SW480 (cell line): Measurements from ENCODE around the gene SDK1.

Experiments used
- DNase-seq: peaks from one replicate; pipeline ENCODE4 v3.0.0-alpha.2; 2016; ENCODE audit warnings: low spot score

The SDK1 gene, protein sequence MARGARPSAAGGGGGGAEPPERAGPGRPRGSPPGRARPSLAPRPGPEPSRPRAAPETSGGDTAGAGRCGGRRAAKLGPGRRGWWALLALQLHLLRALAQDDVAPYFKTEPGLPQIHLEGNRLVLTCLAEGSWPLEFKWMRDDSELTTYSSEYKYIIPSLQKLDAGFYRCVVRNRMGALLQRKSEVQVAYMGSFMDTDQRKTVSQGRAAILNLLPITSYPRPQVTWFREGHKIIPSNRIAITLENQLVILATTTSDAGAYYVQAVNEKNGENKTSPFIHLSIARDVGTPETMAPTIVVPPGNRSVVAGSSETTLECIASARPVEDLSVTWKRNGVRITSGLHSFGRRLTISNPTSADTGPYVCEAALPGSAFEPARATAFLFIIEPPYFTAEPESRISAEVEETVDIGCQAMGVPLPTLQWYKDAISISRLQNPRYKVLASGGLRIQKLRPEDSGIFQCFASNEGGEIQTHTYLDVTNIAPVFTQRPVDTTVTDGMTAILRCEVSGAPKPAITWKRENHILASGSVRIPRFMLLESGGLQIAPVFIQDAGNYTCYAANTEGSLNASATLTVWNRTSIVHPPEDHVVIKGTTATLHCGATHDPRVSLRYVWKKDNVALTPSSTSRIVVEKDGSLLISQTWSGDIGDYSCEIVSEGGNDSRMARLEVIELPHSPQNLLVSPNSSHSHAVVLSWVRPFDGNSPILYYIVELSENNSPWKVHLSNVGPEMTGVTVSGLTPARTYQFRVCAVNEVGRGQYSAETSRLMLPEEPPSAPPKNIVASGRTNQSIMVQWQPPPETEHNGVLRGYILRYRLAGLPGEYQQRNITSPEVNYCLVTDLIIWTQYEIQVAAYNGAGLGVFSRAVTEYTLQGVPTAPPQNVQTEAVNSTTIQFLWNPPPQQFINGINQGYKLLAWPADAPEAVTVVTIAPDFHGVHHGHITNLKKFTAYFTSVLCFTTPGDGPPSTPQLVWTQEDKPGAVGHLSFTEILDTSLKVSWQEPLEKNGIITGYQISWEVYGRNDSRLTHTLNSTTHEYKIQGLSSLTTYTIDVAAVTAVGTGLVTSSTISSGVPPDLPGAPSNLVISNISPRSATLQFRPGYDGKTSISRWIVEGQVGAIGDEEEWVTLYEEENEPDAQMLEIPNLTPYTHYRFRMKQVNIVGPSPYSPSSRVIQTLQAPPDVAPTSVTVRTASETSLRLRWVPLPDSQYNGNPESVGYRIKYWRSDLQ (N-terminal part only)

DNA sequence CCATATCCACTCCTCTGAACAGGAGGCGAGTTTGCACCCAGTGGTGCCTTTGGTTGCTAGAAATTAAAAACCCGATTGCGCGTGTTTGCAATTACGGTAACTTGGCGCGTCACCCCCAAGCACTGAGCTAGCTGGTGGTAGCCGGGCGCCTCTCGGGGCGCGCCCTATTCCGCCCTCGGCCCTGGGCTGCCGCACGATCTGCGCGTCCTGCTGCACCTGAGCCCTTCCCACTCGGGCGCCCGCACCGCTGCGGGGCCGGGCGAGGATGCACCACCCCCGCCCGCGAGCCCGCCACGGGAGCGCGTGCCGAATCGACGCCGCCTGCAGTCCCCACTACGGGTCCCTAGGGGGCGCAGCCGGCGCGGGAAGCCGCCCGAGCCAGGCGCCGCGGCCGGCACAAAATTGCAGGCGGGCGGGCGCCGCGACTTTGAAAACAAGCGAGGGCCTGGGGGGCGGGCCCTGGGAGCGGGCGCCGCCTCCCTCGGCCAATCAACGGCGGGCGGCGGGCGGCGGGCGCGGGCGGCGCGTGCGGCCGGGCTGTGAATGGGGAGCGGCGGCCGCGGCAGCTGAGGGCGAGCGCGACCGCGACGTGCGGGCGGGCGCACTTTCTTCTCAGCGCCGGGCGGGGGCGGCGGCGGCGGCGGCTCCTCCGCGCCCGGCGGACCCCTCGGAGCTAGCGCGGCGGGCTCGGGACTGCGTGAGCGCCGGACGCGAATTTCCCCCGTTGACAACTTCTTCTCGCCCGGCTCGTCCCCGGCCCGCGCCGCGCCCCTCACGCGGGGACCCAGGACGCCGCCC lies at the start of gene SDK1:
Gene SDK1 (plus strand): TSS at position 602 of the 798 bp plus-strand sequence. CDS start 335 bp downstream, outside the sequence.
- DNase-seq, result peak; percentile 93

DNA sequence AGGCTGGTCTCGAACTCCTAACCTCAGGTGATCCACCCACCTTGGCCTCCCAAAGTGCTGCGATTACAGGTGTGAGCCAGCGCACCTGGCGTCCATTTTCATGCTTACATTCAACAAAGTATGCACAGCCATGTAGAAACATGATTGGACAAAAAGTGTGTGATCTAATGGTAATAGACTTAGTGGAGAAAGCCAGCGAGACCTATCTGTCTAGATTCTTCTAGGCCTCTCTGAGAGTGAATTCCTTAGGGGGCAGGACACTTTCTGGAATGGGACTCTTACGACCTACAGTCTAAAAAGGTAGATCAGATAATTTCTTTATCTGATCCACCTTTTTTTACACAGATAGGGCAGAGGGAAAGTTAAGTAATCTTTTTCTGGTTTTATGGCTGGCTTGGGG lies 46.3 kb upstream of the SDK1 start:
- no peak for DNase-seq

DNA sequence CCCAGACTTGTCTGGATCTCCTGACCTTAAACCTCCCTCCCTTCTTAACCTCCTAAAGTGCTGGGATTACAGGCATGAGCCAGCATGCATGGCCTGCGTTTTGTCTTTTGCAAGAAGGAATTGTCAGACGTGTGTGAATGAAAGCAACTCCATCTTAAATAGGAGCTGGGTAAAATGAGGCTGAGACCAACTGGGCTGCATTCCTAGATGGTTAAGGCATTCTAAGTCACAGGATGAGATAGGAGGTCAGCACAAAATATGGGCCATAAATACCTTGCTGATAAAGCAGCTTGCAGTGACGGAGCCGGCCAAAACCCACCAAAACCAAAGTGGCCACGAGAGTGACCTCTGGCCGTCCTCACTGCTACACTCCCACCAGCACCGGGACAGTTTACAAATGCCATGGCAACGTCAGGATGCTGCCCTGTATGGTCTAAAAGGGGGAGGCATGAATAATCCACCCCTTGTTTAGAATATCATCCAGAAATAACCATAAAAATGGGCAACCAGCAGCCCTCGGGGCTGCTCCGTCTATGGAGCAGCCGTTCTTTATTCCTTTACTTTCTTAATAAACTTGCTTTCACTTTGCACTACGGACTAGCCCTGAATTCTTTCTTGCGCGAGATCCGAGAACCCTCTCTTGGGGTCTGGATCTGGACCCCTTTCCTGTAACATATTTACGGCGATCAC lies 41.2 kb upstream of the SDK1 start:
- DNase-seq, result no peak

DNA sequence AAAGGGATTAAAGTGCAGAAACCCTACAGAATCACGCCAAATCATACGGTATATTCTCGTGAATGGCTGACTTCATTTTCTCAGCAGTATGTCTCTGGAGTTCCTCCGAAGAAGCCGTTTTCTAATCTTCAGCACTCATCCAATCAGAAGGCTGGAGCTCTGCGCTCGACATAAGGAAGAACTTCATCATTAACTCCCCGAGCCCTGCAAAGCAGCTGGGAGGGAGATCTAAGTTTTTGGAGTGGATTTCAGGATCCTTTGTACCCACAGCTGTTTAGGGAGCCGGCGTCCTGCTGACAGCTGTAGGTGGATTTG lies 40.7 kb upstream of the SDK1 start:
- DNase-seq, result no peak

DNA sequence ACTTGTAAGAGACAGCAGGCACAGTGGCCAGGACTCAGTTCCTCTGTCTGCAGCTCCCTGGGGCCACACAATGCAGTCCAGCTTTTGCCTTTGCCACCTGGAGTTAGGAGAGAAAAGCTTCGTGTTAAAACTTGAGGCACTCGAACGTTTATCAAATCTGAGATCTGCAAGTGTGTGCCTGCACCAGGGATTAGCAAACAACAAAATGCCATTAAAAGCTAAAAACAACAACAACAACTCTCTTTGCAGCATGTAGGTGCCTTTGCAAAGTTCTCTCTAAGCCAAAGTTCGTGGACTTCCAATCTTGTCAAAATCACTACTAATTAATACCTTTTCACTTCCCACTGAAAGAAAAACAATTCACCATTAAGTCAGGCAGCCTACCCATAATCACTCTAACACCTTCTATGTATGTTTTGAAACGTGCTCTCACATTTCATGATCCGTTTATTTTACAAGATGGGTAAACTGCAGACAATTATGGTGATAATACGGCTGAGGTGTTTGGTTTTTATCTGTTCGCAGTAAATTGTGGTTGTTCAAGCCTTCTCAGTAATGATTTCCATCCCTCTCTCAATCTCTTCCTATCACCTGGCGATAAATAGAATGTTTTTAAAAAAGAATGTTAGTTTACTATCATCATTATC lies 36.2 kb upstream of the SDK1 start:
- DNase-seq, result no peak

DNA sequence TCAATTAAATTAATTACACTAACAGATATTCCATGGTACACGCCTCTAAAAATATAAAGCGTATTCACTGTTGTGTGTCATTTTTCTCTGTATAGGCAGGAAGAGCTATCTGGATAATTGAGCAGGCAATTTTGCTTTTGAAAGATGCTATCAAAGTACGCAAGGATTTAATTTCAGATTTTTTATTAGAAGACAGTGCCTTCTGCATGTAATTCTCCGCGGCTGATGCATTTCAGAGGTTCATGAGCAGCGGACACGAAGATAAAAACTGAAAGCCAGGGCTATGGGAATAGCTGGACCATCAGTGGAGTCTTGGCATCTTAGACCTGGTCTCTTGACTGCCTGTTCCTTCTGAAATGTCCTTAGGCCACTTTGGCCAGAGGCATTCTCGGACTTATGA lies 35.7 kb upstream of the SDK1 start:
- DNase-seq, result no peak

DNA sequence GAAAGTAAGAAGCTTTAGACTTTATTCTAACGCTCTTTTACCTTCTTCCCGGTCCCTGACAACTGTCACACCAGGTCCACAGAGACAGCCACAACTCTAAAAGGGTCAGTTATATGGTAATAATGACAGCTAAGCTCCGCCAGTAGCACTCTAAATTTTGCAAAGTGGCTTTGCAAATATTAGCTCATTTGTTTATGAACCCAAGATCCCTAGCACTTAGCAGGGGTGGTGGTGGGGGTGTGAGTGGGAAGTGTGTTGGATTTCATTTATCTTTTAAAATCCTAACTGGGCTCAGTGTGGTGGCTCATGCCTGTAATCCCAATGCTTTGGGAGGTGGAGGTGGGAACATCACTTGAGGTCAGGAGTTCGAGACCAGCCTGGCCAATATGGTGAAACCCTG lies 34.8 kb upstream of the SDK1 start:
- DNase-seq, result no peak

DNA sequence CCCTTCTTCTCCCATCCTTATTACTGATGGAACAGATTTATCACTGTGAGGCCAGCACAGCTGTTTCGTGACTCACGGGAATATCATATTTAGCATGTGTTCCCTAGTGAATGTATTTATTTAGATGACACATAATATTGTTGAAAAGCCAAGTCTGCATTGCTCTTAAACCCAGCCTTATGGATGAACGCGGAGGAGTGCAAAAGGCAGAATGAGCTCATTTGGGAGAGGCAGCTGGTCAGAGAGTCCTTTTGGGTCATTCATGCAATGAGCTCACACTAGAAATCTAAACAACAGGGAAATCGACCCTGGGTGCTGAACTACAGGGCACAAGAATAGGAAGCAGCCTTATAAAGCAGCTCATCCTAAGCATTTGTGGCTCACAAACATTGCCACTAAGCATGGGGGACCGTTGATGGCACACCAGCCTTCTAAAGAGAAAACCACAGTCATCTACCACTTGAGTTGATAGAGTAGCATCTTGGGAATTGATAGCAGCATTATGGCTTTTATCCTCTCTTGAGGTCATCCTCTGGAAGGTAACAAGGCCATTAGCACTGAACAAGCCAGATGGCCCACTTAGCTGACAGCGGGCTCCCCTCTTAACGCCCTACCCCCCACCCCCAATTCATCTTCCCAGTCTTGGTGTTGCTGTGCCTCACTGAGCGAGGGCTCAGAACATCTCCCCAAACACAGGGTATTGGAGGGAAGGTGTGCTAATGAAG lies 32.9 kb upstream of the SDK1 start:
- peak; percentile 35 for DNase-seq

DNA sequence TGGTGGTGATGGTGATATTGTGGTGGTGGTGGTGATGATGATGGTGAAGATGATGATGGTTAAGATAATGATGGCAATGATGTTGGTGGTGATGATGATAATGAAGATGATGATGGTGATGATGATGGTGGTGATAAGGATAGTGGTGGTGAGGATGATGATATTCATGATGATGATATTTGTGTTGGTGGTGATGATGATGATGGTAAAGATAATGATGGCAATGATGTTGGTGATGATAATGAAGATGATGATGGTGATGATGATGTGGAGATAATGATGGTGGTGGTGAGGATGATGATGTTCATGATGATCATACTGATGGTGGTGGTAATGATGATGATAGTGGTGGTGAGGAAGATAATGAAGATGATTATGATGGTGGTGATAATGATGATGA lies 30.7 kb upstream of the SDK1 start:
- DNase-seq, result no peak

DNA sequence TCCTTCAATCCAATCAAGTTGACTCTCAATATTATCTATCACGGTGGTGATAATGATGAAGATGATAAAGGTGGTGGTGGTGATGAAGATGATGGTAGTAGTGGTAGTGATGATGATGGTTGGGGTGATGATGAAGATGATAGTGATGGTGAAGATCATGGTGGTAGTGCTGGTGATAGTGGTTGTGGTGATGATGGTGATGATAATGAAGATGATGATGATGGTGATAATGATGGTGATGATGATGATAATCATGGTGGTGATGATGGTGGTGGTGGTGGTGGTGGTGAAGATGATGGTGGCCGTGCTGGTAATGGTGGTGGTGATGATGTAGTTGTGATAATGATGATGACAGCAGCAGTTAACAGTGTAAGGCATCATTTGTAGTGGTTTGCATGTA lies 29.8 kb upstream of the SDK1 start:
- DNase-seq, result no peak

DNA sequence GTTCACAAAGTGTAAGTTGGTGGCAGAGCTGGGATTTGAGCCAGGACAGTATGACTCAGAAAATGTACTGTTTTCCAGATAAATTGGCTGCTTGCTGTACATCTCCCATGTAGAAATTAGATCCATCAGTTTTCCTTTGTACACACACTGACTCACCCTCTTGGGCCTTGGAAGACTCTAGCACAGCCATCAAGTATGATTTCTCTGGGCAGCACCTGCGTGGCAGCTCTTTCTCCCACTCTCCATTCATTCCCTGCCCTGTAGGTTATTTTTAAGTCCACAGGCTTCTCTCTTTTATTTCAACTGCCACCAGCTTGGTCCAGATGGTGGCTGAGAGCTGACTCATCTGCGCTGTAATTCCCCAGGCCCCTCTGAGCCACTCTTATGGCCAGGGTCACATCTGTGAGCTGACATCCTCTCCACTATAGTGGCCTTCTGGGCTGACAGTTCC lies 28.3 kb upstream of the SDK1 start:
- DNase-seq, result peak; percentile 41

DNA sequence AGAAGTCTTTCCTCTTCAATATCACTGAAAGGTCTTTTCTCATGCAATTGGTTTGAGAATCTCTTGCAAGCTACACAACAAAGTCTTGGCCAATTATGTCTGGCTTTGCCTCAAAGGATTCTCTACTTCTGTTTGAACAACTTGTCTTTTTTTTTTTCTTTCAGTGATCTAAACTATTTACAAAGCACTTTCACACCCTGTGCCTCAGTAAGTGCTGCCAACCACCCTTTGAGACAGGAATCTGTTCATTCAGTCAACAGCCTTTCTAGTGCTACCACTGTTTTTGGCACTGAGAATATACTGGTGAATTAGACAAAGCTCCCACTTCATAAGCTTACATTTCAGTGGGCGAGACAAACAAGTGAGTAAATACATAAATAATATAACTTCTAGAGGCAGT lies 26.9 kb upstream of the SDK1 start:
- DNase-seq, result no peak

DNA sequence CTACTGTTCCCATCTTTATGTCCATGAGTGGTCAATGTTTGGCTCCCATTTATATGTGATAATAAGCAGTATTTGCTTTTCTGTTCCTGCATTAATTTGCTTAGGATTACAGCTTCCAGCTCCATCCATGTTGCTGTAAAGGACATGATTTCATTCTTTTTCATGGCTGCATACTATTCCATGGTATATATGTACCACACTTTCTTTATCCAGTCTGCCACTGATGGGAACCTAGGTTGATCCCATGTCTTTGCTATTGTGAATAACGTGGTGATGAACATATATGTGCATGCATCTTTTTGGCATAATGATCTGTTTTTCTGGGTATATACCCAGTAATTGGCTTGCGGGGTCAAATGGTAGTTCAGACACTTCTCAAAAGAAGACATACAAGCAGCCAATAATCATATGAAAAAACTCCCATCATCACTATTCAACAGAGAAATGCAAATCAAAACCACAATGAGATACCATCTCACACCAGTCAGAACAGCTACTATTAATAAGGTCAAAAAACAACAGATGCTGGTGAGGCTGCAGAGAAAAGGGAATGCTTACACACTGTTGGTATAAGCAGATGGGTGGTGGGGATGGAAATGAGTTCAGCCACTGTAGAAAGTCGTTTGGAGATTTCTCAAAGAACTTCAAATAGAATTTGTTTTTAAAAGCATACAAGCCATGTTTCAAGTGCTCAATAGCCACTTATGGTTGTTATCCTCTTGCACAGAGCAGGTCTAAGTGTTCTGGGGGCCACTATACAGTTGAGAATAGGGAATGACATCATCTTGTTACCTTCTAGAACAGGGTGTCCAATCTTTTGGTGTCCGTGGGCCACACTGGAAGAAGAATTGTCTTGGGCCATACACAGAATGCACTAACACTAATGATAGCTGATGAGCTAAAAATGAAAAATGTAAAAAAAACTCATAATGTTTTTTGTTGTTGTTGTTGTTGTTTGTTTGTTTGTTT lies 23.2 kb upstream of the SDK1 start:
- DNase-seq, result no peak

DNA sequence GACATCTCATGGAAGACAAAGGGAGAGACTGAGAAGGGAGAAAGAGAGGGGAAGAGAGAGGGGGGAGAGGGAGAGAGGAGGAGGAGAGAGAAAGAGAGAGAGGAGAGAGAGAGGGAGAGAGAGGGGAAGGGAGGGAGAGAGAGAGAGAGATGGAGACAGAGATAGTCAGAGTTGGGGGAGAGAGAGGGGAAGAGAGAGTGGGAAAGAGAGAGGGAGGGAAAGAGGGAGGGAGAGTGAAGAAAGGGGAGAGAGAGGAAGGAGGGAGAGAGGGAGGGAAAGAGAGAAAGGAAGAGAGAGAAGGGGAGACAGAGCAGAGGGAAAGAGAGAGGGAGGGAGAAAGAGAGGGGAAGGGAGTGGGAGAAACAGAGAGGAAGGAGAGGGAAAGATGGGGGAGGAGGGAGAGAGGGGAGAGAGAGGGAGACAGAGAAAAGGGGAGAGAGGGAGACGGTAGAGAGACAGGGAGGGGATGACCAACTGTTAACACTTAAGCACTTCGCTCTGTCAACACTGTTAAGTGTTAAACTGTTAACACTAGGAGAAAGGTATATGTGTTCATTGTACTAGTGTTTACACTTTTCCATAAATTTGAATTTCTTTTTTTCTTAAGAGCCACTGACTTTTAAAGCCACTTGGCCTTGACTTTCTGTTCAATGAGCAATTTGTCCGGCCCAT lies 21.8 kb upstream of the SDK1 start:
- no peak for DNase-seq

DNA sequence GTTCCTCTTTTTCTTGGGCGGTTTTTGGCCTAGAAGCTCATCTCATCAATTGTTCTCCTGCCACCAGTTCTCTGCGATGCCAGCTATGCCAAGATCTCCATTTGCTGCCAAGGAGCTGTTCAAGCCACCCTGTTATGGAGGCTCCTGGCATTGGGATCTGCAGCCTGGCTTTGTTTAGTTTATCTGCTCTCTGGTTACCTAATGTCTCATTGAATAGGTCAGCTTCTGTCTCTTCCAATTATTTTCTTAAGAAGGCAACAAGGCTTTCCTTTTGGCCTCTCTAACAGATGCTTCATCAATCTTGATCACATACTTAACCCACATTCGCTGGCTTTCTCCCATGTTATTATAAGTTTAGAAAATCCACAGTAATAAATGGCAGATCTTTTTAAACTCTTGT lies 20.6 kb upstream of the SDK1 start:
- no peak for DNase-seq

DNA sequence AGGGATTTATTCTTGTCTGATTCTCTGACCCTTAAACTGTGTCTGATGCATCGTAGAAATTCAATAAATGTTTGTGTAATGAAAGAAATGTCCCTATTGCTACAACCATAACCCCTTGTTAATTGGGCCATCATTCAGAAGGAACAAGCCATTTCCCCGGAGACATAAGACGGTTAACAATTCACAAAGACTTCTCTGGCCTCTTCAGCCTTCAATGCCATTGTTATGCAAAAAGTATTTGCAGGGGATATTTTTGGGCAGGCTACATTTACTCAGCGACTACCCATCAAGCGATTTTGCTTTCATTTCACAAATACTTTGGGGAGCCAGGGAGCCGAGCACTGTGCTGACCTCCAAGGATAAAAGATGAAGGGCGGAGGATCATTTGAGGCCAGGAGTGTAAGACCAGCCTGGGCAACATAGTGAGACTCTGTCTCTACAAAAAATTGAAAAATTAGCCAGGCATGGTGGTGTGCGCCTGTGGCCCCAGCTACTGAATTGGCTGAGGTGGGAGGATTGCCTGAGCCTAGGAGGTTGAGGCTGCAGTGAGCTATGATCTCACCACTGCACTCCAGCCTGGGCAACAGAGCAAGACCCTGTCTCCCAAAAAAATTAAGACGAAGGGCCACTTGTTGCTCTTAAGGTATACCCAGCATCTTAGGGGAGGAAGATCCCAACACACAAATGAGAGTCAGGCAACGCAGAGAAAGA lies 20.0 kb upstream of the SDK1 start:
- no peak for DNase-seq

DNA sequence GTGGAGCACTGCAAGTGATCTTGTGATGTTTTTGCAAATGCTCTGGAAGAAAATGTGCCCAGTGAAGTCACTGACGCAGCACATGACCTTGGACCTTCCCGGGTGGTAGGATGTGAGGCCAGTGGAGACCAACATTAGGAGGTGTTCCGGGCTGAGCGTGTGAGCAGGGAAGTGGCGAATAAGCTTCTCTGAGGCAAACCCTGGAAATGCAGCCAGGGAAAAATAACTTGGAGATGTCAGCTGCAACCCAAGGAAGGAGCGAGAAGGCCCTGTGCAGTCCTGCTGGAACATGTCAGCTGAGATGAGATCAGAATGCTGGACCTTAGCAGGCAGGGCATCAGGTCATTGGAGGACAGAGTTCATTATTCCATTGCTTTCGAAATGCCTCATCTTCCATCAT lies 18.6 kb upstream of the SDK1 start:
- no peak for DNase-seq
